Measurements from ENCODE around the gene CGRRF1.

The CGRRF1 gene

DNA sequence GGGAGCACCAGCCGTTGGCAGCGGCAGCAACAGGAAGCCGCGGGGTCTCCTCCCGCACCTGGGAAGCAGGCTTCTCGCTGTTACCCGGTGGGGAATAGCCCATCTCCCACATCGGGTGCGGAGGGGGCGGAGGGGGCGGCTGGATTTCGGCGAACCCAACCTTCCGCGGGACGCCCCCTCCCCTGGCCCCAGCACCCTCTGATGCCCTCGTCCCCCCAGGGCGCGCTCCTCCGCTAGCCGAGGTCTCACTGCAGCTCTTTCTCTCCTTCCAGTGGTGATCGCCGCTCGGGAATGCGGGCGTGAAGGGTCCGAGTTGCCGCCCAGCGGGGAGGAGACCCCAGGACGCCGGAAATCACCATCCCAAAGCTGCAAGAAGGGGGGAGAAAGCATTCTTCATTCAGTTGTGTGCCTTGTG is 57.5 kb downstream of the CGRRF1 start:
- Histone ChIP-seq H3K36me3 (replicated peaks; ENCODE audit: low read depth, low read length) (no peaks in the 10 kb centered on the region), H3K27me3 (ENCODE audit: low read depth, low read length) (peaks cover 12% of the 10 kb centered on the region), H3K4me2 (ENCODE audit: low read length) (peak overlapping the region; percentile 99), H3K4me1 (ENCODE audit: low read length) (peaks cover 10% of the 10 kb centered on the region), H3K27ac (ENCODE audit: low read length) (no peak overlapping the region), H3K4me3 (ENCODE audit: low read length) (peak overlapping the region; percentile 90), H3K9ac (ENCODE audit: low read length) (peak overlapping the region; percentile 47; the same call in 1 of the 2 replicates), H4K20me1 (ENCODE audit: insufficient read depth, low read length) (no peaks in the 10 kb centered on the region), H3K9me3 (ENCODE audit: insufficient read depth, low read length) (peaks cover 6% of the 10 kb centered on the region; the same call in 1 of the 2 replicates), H2AFZ (ENCODE audit: low read depth, low read length) (peak overlapping the region; percentile 54; the same call in 1 of the 2 replicates), H3K79me2 (ENCODE audit: low read length) (no peaks in the 10 kb centered on the region)
- no peak for TF ChIP-seq CTCF (IDR thresholded peaks at IDR 0.05; ENCODE audit: low read depth, low read length)

GRCh38 chr14:54567639-54568561 is 58.2 kb downstream of the CGRRF1 start:
- Histone ChIP-seq H3K27ac (ENCODE audit: low read length) (no peak overlapping the region), H3K4me1 (ENCODE audit: low read length) (peaks cover 10% of the 10 kb centered on the region), H3K36me3 (replicated peaks; ENCODE audit: low read depth, low read length) (no peaks in the 10 kb centered on the region), H4K20me1 (ENCODE audit: insufficient read depth, low read length) (no peaks in the 10 kb centered on the region), H2AFZ (ENCODE audit: low read depth, low read length) (no peak overlapping the region), H3K4me3 (ENCODE audit: low read length) (peak overlapping the region; percentile 90), H3K27me3 (ENCODE audit: low read depth, low read length) (peaks cover 7% of the 10 kb centered on the region; the same call in 1 of the 2 replicates), H3K9ac (ENCODE audit: low read length) (no peak overlapping the region), H3K79me2 (ENCODE audit: low read length) (no peaks in the 10 kb centered on the region), H3K9me3 (ENCODE audit: insufficient read depth, low read length) (peaks cover 13% of the 10 kb centered on the region; the same call in 1 of the 2 replicates), H3K4me2 (ENCODE audit: low read length) (peak overlapping the region; percentile 99)
- TF ChIP-seq CTCF (IDR thresholded peaks at IDR 0.05; ENCODE audit: low read depth, low read length) (no peak), EZH2phosphoT487 (IDR thresholded peaks at IDR 0.05; ENCODE audit: low read depth) (no peak)

DNA sequence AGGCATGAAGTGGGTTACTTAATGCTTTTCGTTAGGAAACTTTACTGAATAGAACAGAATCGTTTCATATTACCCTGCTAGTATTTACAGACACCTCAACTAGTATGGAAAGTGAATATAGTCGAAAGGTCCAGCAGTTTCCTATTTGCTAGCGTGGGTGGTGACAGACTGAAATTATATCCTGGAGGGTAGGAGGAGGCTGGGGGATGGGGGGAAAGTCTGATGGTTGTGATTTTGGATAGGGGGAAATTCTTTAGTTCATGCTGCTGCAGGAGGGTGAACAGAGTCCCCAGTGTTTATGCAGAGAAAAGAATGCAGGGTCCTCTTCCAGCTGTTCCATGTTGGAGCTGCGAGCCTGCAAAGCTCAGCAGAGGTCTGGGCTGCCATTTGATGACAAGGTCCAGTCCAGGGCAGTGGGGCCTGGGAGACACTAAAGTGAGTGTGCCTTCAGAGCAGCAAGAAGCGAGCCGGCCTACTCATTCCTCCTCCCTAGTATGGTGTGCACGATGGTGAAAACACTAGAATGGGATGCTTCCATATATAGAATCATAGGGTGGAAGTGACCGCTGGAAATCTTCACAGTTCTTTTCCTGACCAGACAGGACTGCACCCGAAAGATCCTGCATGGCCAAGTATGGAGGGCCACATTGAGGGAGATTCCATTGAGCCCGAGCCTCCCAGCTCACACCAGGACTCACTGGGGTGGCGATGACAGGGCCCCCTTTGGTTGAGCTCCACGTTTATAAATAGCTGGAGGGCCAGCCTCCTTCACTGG is 59.3 kb downstream of the CGRRF1 start:
- no peak for TF ChIP-seq EZH2phosphoT487 (IDR thresholded peaks at IDR 0.05; ENCODE audit: low read depth)
- no peak for TF ChIP-seq CTCF (IDR thresholded peaks at IDR 0.05; ENCODE audit: low read depth, low read length)
- Histone ChIP-seq H3K9ac (ENCODE audit: low read length) (no peak overlapping the region), H3K27ac (ENCODE audit: low read length) (no peak overlapping the region)

DNA sequence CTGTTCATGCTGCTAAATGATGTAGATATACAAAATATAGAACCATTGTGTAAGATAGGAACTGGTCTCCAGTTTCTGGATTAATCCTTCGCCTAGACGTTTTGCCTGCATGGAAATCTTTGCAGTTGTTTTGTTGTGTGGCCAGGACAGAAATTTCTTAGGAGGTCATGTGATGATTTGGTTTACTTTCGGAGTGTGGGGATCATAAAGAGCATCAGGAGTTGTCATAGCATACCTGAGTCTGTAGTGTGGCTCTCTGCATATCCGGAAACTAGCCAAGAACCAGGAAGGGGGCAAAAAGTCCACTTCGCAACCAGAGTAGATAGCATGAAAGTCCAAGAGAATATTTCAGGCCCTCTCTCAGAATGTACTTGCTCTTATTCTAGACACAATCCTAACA is 60.3 kb downstream of the CGRRF1 start:
- Histone ChIP-seq H3K4me3 (ENCODE audit: low read length) (no peak overlapping the region), H3K27ac (ENCODE audit: low read length) (no peak overlapping the region), H3K4me2 (ENCODE audit: low read length) (no peak overlapping the region), H3K79me2 (ENCODE audit: low read length) (no peaks in the 10 kb centered on the region), H3K36me3 (replicated peaks; ENCODE audit: low read depth, low read length) (no peaks in the 10 kb centered on the region), H3K27me3 (ENCODE audit: low read depth, low read length) (peaks cover 7% of the 10 kb centered on the region; the same call in 1 of the 2 replicates), H2AFZ (ENCODE audit: low read depth, low read length) (no peak overlapping the region), H4K20me1 (ENCODE audit: insufficient read depth, low read length) (no peaks in the 10 kb centered on the region), H3K9me3 (ENCODE audit: insufficient read depth, low read length) (peaks cover 18% of the 10 kb centered on the region; the same call in 1 of the 2 replicates), H3K9ac (ENCODE audit: low read length) (no peak overlapping the region), H3K4me1 (ENCODE audit: low read length) (no peaks in the 10 kb centered on the region; the same call in 1 of the 2 replicates)
- no peak for TF ChIP-seq CTCF (IDR thresholded peaks at IDR 0.05; ENCODE audit: low read depth, low read length)
- TF ChIP-seq EZH2phosphoT487 (IDR thresholded peaks at IDR 0.05; ENCODE audit: low read depth): no peak

More for the DNA sequence above, 59.3 kb downstream of the CGRRF1 start:
- Histone ChIP-seq H3K79me2 (ENCODE audit: low read length) (no peaks in the 10 kb centered on the region), H3K27me3 (ENCODE audit: low read depth, low read length) (peaks cover 7% of the 10 kb centered on the region; the same call in 1 of the 2 replicates), H3K36me3 (replicated peaks; ENCODE audit: low read depth, low read length) (no peaks in the 10 kb centered on the region), H3K4me2 (ENCODE audit: low read length) (no peak overlapping the region), H2AFZ (ENCODE audit: low read depth, low read length) (no peak overlapping the region), H4K20me1 (ENCODE audit: insufficient read depth, low read length) (no peaks in the 10 kb centered on the region), H3K9me3 (ENCODE audit: insufficient read depth, low read length) (peaks cover 18% of the 10 kb centered on the region; the same call in 1 of the 2 replicates), H3K4me1 (ENCODE audit: low read length) (peaks cover 10% of the 10 kb centered on the region), H3K4me3 (ENCODE audit: low read length) (no peak overlapping the region)

Measured in OCI-LY3 (cell line).